IMR-90 (cell line): Measurements from ENCODE around the gene LINC01488. TPM values are rescaled to one million over a fixed set of nuclear protein-coding genes. Genes with fewer than 3 reads are reported as not detected.

Source experiments
- ATAC-seq: fragments of 200-7000 bp; cut with Tn5 transposase; 2 replicates; pipeline ENCODE4 v1.9.1; 2020; ENCODE audit warnings: low read depth, mild to moderate bottlenecking, moderate library complexity
- BruUV-seq: library from RNA; stranded (reverse); fragments of 400-500 nt; replicated peaks from 2 replicates; lab custom pipeline; 2021; lab: Mats Ljungman, UMichigan
- CTCF ChIA-PET: fragments of 300-600 bp; formaldehyde crosslinking; extraction: SDS; loops from one replicate; lab custom pipeline; 2021; ENCODE audit warnings: antibody characterized with exemption; lab: Yijun Ruan, JAX
- POLR2A ChIA-PET: fragments of 300-600 bp; sonication (Branson Sonifier 250); formaldehyde crosslinking; loops from one replicate; lab custom pipeline; 2022; ENCODE audit warnings: antibody characterized with exemption; ENCODE audit not compliant: unreplicated experiment; lab: Charles Lee
- DNase-seq: peaks from one replicate; pipeline ENCODE4 v3.0.0; 2013
- H2AFZ ChIP-seq: replicated peaks from 2 replicates; pipeline ENCODE3; 2013; ENCODE audit warnings: low read length, mild to moderate bottlenecking; ENCODE audit not compliant: poor library complexity
- H2AK5ac ChIP-seq: 2 replicates; pipeline ENCODE4 v1.6.1; 2013; ENCODE audit warnings: low read depth, low read length, inconsistent platforms
- H2AK9ac ChIP-seq: replicated peaks from 2 replicates; pipeline ENCODE3; 2013; ENCODE audit warnings: mild to moderate bottlenecking, low read depth, low read length, moderate library complexity; ENCODE audit not compliant: poor library complexity
- H2BK120ac ChIP-seq: 2 replicates; pipeline ENCODE4 v1.6.1; 2013; ENCODE audit warnings: low read depth, low read length, inconsistent platforms
- H2BK15ac ChIP-seq: 3 replicates; pipeline ENCODE4 v1.6.1; 2013; ENCODE audit warnings: low read depth, low read length, inconsistent platforms
- H2BK20ac ChIP-seq: 2 replicates; pipeline ENCODE4 v1.6.1; 2013; ENCODE audit warnings: low read depth, mild to moderate bottlenecking, inconsistent platforms, low read length, moderate library complexity
- H2BK5ac ChIP-seq: 2 replicates; pipeline ENCODE4 v1.6.1; 2013; ENCODE audit warnings: mild to moderate bottlenecking, low read depth, low read length, inconsistent platforms; ENCODE audit not compliant: poor library complexity, severe bottlenecking
- H3K14ac ChIP-seq: replicated peaks from 2 replicates; pipeline ENCODE4 v1.6.1; 2013; ENCODE audit warnings: low read depth, low read length, inconsistent platforms
- H3K18ac ChIP-seq: 2 replicates; pipeline ENCODE4 v1.6.1; 2013; ENCODE audit warnings: low read depth, low read length, control low read depth
- H3K23ac ChIP-seq: 2 replicates; pipeline ENCODE4 v1.6.1; 2013; ENCODE audit warnings: low read depth, low read length, inconsistent platforms
- H3K27ac ChIP-seq: 2 replicates; pipeline ENCODE4 v1.5.1; 2013; ENCODE audit warnings: mild to moderate bottlenecking, control low read depth, low read length; ENCODE audit not compliant: insufficient read depth
- H3K27me3 ChIP-seq: 2 replicates; pipeline ENCODE4 v1.6.1; 2013; ENCODE audit warnings: low read length; ENCODE audit not compliant: control insufficient read depth, insufficient read depth
- H3K36me3 ChIP-seq: 2 replicates; pipeline ENCODE4 v1.6.1; 2013; ENCODE audit warnings: low read length, mixed read lengths; ENCODE audit not compliant: control insufficient read depth, insufficient read depth
- H3K4ac ChIP-seq: 2 replicates; pipeline ENCODE4 v1.6.1; 2013; ENCODE audit warnings: low read depth, low read length, inconsistent platforms
- H3K4me1 ChIP-seq: 2 replicates; pipeline ENCODE4 v1.6.1; 2013; ENCODE audit warnings: low read length, mixed read lengths; ENCODE audit not compliant: control insufficient read depth, insufficient read depth
- H3K4me2 ChIP-seq: 2 replicates; pipeline ENCODE4 v1.6.1; 2013; ENCODE audit warnings: low read depth, mild to moderate bottlenecking, control low read depth, low read length, moderate library complexity
- H3K4me3 ChIP-seq: 2 replicates; pipeline ENCODE4 v1.5.1; 2013; ENCODE audit warnings: low read depth, mild to moderate bottlenecking, control low read depth, low read length, moderate library complexity; ENCODE audit not compliant: insufficient read depth
- H3K56ac ChIP-seq: 2 replicates; pipeline ENCODE4 v1.6.1; 2013; ENCODE audit warnings: low read length, inconsistent platforms; ENCODE audit not compliant: insufficient read depth; ENCODE audit errors: extremely low read depth
- H3K79me1 ChIP-seq, 2 experiments: 2 replicates each; pipeline ENCODE4 v1.6.1; 2013; ENCODE audit warnings: low read length in 2 of 2, inconsistent platforms in 1 of 2, low read depth in 1 of 2
- H3K9ac ChIP-seq: 2 replicates; pipeline ENCODE4 v1.6.1; 2013; ENCODE audit warnings: low read depth, low read length, control low read depth
- H3K9me1 ChIP-seq: 2 replicates; pipeline ENCODE4 v1.6.1; 2013; ENCODE audit warnings: low read length, inconsistent platforms; ENCODE audit not compliant: insufficient read depth
- H3K9me3 ChIP-seq: 2 replicates; pipeline ENCODE4 v1.6.1; 2013; ENCODE audit warnings: low read length; ENCODE audit not compliant: control insufficient read depth, insufficient read depth
- H4K20me1 ChIP-seq: 2 replicates; pipeline ENCODE4 v1.6.1; 2013; ENCODE audit warnings: low read length, inconsistent platforms; ENCODE audit not compliant: insufficient read depth
- H4K5ac ChIP-seq: 2 replicates; pipeline ENCODE4 v1.6.1; 2013; ENCODE audit warnings: mild to moderate bottlenecking, low read depth, low read length, control low read depth
- H4K8ac ChIP-seq, 2 experiments: 2 replicates each; pipeline ENCODE4 v1.6.1; 2013; ENCODE audit warnings: low read depth in 2 of 2, low read length in 2 of 2, control low read depth in 1 of 2, inconsistent platforms in 1 of 2
- H4K91ac ChIP-seq: 2 replicates; pipeline ENCODE4 v1.6.1; 2013; ENCODE audit warnings: low read depth, low read length, inconsistent platforms; ENCODE audit not compliant: insufficient read depth
- CEBPB ChIP-seq: IDR thresholded peaks from 2 replicates; pipeline ENCODE4 v1.6.1; 2012; ENCODE audit warnings: low read depth, low read length, improper control_type of control experiment
- FOS ChIP-seq: fragments of 150-350 bp; IDR thresholded peaks from 2 replicates; pipeline ENCODE4 v1.6.1; 2016; ENCODE audit warnings: low read depth, low read length
- MAFK ChIP-seq: IDR thresholded peaks from 2 replicates; pipeline ENCODE4 v1.6.1; 2012; ENCODE audit warnings: low read depth, low read length, improper control_type of control experiment
- MXI1 ChIP-seq: IDR thresholded peaks from 2 replicates; pipeline ENCODE4 v1.6.1; 2012; ENCODE audit warnings: low read depth, mild to moderate bottlenecking, low read length, moderate library complexity, borderline replicate concordance
- NFE2L2 ChIP-seq: fragments of 150-350 bp; IDR thresholded peaks from 2 replicates; pipeline ENCODE4 v1.6.1; 2016; ENCODE audit warnings: low read depth, mild to moderate bottlenecking, low read length
- POLR2A ChIP-seq: IDR thresholded peaks from 2 replicates; pipeline ENCODE4 v1.6.1; 2012; ENCODE audit warnings: mild to moderate bottlenecking, low read depth, low read length
- WGBS, 2 experiments: methylation state at CpG; one replicate each; pipeline versions ENCODE4 v1.1.5 to v1.1.7; 2013; ENCODE audit warnings: missing lambda C conversion rate in 2 of 2; ENCODE audit not compliant: insufficient read length in 1 of 2; ENCODE audit errors: extremely low coverage in 2 of 2; 5-methylcytosine and 5-hydroxymethylcytosine counted together
- dilution Hi-C: fragments of 300-500 bp; cut with HindIII; formaldehyde crosslinking; loops from one replicate; pipeline ENCODE4 v1.14.3; 2018; ENCODE audit warnings: low sequenced_read_pairs; ENCODE audit not compliant: unreplicated experiment
- in situ Hi-C: fragments of 300-500 bp; cut with MboI; formaldehyde crosslinking; loops from 3 replicates; pipeline ENCODE4 v1.14.3; 2019; ENCODE audit warnings: low sequenced_read_pairs, inconsistent platforms, mixed read lengths
- intact Hi-C: fragments of 100-400 bp; cut with micrococcal nuclease; formaldehyde crosslinking; loops from 2 replicates; pipeline ENCODE4 v1.10.0; 2022
- polyA plus RNA-seq, 3 experiments: library from polyadenylated mRNA; depleted of rRNA; stranded (reverse); fragments of >200 nt; gene quantifications; 2 replicates each; pipeline ENCODE4 v1.2.3, GENCODE V29; 2012; ENCODE audit warnings: low replicate concordance in 1 of 3
- total RNA-seq: library from RNA; depleted of rRNA; stranded (reverse); fragments of >200 nt; gene quantifications from 2 replicates; pipeline ENCODE4 v1.2.3, GENCODE V29; 2012

The LINC01488 gene
- total and polyA plus RNA-seq, 2 of the 4 experiments (the other 2 are of a cell fraction): not detected

- Histone ChIP-seq H2BK120ac (no peak overlapping the region), H3K9me3 (no peaks in the 10 kb centered on the region), H4K91ac (no peak overlapping the region), H2AFZ (no peak overlapping the region), H3K9ac (no peak overlapping the region), H3K23ac (no peak overlapping the region), H4K8ac (no peak overlapping the region), H3K9me1 (no peaks in the 10 kb centered on the region), H3K27ac (no peak overlapping the region), H3K27me3 (peaks cover 10% of the 10 kb centered on the region), H3K4me1 (peaks cover 1% of the 10 kb centered on the region), H3K56ac (no peak overlapping the region), H2AK5ac (no peak overlapping the region), H2BK5ac (no peak overlapping the region), H2BK20ac (no peak overlapping the region), H3K36me3 (no peaks in the 10 kb centered on the region), H3K4ac (no peak overlapping the region), H3K79me1 (no peaks in the 10 kb centered on the region), H2BK15ac (no peak overlapping the region), H2AK9ac (no peak overlapping the region), H3K4me3 (no peak overlapping the region), H3K14ac (no peak overlapping the region), H4K5ac (no peak overlapping the region), H3K18ac (no peak overlapping the region), H3K4me2 (no peak overlapping the region), H4K20me1 (no peaks in the 10 kb centered on the region)
- no peak for ATAC-seq
- TF ChIP-seq MXI1 (no peak), NFE2L2 (no peak), FOS (no peak), MAFK (no peak), POLR2A (no peak), CEBPB (no peak)
- CTCF ChIA-PET: no interaction called here
- no peak for DNase-seq
- BruUV-seq: no TSS peak
- POLR2A ChIA-PET: no interaction called here
- no CpG with 5 or more reads among the region's 9 CpGs for WGBS, 2 experiments
- dilution Hi-C loops (no loop called here), intact Hi-C loops (no loop called here), in situ Hi-C loops (no loop called here)
These were observed 54.9 kb downstream of the LINC01488 start for GRCh38 chr11:69536406-69536805.
